ENCODE data around the gene CHRNA9. TPM values are rescaled to one million over a fixed set of nuclear protein-coding genes. Genes with fewer than 3 reads are reported as not detected.

Gene CHRNA9
- total RNA-seq, 1 donor from 2014 or later, result not detected

DNA sequence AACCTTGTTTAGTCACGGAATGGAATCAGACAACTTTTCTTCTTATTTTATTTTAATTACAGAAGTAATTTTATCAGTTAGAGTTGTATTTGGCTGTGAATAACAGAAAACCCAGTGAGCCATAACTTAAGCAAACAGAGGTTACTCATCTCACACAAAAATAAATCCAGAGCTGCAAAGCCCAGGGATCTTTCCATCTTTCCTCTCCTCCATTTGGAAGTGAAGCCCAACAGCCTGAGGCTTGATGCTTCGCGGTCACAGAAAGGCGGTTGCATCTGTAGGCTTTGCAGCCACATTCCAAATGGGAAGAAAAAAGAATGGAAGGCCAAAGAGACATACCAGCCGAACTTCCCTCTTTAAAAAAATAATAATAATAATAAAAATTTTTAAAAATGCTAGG is 22.6 kb downstream of the CHRNA9 start:
- Mint-ChIP-seq H3K4me1 (ENCODE audit: unreplicated experiment) (no peaks in the 10 kb centered on the region), H3K9me3 (ENCODE audit: unreplicated experiment) (no peaks in the 10 kb centered on the region), H3K27ac (ENCODE audit: unreplicated experiment) (no peak overlapping the region), H3K4me3 (ENCODE audit: unreplicated experiment) (no peak overlapping the region), H3K27me3 (ENCODE audit: unreplicated experiment) (no peaks in the 10 kb centered on the region), H3K36me3 (ENCODE audit: low read depth, unreplicated experiment) (no peaks in the 10 kb centered on the region)
- no peak for DNase-seq (ENCODE audit: low spot score)
- TF ChIP-seq, protein P1, sequence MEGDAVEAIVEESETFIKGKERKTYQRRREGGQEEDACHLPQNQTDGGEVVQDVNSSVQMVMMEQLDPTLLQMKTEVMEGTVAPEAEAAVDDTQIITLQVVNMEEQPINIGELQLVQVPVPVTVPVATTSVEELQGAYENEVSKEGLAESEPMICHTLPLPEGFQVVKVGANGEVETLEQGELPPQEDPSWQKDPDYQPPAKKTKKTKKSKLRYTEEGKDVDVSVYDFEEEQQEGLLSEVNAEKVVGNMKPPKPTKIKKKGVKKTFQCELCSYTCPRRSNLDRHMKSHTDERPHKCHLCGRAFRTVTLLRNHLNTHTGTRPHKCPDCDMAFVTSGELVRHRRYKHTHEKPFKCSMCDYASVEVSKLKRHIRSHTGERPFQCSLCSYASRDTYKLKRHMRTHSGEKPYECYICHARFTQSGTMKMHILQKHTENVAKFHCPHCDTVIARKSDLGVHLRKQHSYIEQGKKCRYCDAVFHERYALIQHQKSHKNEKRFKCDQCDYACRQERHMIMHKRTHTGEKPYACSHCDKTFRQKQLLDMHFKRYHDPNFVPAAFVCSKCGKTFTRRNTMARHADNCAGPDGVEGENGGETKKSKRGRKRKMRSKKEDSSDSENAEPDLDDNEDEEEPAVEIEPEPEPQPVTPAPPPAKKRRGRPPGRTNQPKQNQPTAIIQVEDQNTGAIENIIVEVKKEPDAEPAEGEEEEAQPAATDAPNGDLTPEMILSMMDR (IDR thresholded peaks at IDR 0.05; ENCODE audit: unreplicated experiment), result no peak

DNA sequence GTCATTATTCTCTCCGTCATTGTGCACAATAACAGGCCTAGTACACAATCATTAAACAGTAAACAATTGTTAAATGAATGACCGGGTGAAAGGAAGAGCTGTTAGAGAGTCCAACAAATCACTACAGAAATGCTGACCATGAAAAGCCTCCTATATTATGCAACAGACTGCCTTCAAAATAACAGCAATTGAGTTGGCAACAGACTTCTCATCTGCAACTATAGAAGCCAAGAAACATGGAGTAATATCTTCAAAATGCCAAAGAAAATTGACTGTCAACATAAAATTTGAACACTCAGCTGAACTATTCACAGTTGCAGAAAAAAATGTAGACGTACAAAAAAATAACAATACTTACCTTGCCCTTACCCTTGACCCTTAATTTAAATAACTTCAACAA is 26.2 kb downstream of the CHRNA9 start:
- Mint-ChIP-seq H3K27me3 (ENCODE audit: unreplicated experiment) (peaks cover 2% of the 10 kb centered on the region), H3K4me3 (ENCODE audit: unreplicated experiment) (no peak overlapping the region), H3K9me3 (ENCODE audit: unreplicated experiment) (no peaks in the 10 kb centered on the region), H3K27ac (ENCODE audit: unreplicated experiment) (no peak overlapping the region), H3K36me3 (ENCODE audit: low read depth, unreplicated experiment) (no peaks in the 10 kb centered on the region), H3K4me1 (ENCODE audit: unreplicated experiment) (no peaks in the 10 kb centered on the region)
- TF ChIP-seq, protein P1 (IDR thresholded peaks at IDR 0.05; ENCODE audit: unreplicated experiment), result no peak
- no peak for DNase-seq (ENCODE audit: low spot score)

DNA sequence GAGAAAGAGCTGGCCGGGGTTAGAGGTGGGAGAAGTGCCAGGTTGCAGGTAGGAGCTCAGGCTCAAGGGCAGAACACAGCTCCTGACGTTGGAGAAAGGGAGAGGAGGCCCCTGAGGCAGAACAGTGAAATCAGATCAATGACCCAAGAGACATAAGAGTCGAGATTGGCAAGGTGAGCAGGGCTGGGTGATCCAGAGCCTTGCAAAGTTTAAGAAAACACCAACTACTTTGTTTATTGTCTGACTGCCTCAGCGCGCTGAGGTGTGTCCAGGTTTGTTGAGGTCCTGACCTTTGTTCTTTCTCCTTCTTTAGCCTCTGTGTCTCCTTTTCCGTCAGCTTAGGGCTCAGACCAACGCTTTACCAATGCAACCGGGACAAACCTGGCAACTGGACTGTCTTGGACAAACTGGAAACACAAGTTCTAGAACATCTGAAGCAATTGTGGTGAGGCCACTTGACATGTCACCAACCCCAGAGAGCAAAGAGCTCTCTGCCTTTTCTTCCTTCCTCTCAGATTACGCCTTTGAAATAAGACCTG is 28.3 kb downstream of the CHRNA9 start:
- DNase-seq (ENCODE audit: low spot score), result no peak
- TF ChIP-seq, protein P1 (IDR thresholded peaks at IDR 0.05; ENCODE audit: unreplicated experiment), result no peak
- Mint-ChIP-seq H3K4me1 (ENCODE audit: unreplicated experiment) (no peaks in the 10 kb centered on the region), H3K4me3 (ENCODE audit: unreplicated experiment) (no peak overlapping the region), H3K27ac (ENCODE audit: unreplicated experiment) (no peak overlapping the region), H3K36me3 (ENCODE audit: low read depth, unreplicated experiment) (no peaks in the 10 kb centered on the region), H3K27me3 (ENCODE audit: unreplicated experiment) (peaks cover 2% of the 10 kb centered on the region), H3K9me3 (ENCODE audit: unreplicated experiment) (no peaks in the 10 kb centered on the region)

DNA sequence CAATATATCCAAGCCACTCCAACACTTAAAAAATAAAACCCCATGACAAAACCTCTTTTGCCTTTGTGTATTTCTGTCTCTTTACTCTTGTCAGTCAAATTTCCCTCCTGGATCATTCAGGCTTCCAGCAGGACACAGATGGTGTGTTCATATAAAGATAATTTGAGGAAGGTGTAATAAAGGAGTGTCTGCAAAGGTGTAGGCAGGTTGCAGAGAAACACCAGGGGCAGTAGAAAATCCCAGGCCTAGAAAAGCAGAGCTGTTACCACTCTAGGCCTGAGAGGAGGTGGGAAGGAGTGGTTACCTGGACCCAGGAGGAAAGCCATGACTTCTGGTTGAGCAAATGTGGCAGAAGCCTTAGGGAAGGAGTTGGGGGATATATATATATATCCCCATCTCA is 28.8 kb downstream of the CHRNA9 start:
- no peak overlapping the region for H3K27ac Mint-ChIP-seq (ENCODE audit: unreplicated experiment)
- H3K4me1 Mint-ChIP-seq (ENCODE audit: unreplicated experiment), result no peaks in the 10 kb centered on the region
- TF ChIP-seq, protein P1 (IDR thresholded peaks at IDR 0.05; ENCODE audit: unreplicated experiment), result no peak
- peaks cover 2% of the 10 kb centered on the region for H3K27me3 Mint-ChIP-seq (ENCODE audit: unreplicated experiment)
- no peak overlapping the region for H3K4me3 Mint-ChIP-seq (ENCODE audit: unreplicated experiment)
- H3K9me3 Mint-ChIP-seq (ENCODE audit: unreplicated experiment), result no peaks in the 10 kb centered on the region
- H3K36me3 Mint-ChIP-seq (ENCODE audit: low read depth, unreplicated experiment), result no peaks in the 10 kb centered on the region
- no peak for DNase-seq (ENCODE audit: low spot score)

DNA sequence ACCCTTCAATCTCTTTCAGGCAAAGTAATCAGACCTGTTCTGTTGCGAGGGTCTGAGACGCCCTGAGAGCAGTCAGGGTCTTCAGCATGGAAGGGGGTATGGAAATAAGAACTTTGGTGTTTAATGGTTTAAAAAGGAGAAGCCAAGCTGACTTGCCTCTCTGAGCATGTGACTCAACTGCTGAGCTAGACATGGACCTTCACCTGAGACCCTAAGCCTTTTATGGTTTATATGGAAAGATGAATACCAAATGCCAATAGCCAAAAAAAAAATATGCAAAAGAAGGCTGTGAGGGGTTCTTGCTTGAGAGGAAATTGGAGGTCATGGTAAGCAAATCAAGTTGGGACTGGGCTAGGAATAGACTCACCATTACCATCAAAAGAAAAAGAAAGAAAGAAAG is 30.6 kb downstream of the CHRNA9 start:
- Mint-ChIP-seq H3K36me3 (ENCODE audit: low read depth, unreplicated experiment) (no peaks in the 10 kb centered on the region), H3K9me3 (ENCODE audit: unreplicated experiment) (no peaks in the 10 kb centered on the region), H3K4me3 (ENCODE audit: unreplicated experiment) (no peak overlapping the region), H3K4me1 (ENCODE audit: unreplicated experiment) (no peaks in the 10 kb centered on the region), H3K27ac (ENCODE audit: unreplicated experiment) (no peak overlapping the region), H3K27me3 (ENCODE audit: unreplicated experiment) (peaks cover 2% of the 10 kb centered on the region)
- TF ChIP-seq, protein P1 (IDR thresholded peaks at IDR 0.05; ENCODE audit: unreplicated experiment), result no peak
- DNase-seq (ENCODE audit: low spot score), result no peak
